Liver (tissue), 9 donors: ENCODE measurements around the gene MSH3. TPM values are rescaled to one million over a fixed set of nuclear protein-coding genes. Genes with fewer than 3 reads are reported as not detected.

Experiments used
- DNase-seq: peaks from one replicate; pipeline ENCODE4 v3.0.0-alpha.2; 2017; ENCODE audit warnings: low spot score
- H3K27ac ChIP-seq, 2 donors: one replicate each; pipeline ENCODE4 v1.7.0; 2013; ENCODE audit warnings: inconsistent platforms in 2 of 2, low read length in 2 of 2, control low read depth in 1 of 2, low read depth in 1 of 2, mild to moderate bottlenecking in 1 of 2
- H3K27me3 ChIP-seq, 4 donors: one replicate each; pipeline versions ENCODE4 v1.6.1 to v1.7.0; 2013; ENCODE audit warnings: low read length in 3 of 4, inconsistent platforms in 1 of 4, mild to moderate bottlenecking in 1 of 4, moderate library complexity in 1 of 4; ENCODE audit not compliant: control insufficient read depth in 4 of 4, insufficient read depth in 4 of 4
- H3K36me3 ChIP-seq, 4 donors: one replicate each; pipeline versions ENCODE4 v1.6.1 to v1.7.0; 2013; ENCODE audit warnings: low read length in 3 of 4, mild to moderate bottlenecking in 3 of 4, low read depth in 1 of 4, moderate library complexity in 1 of 4; ENCODE audit not compliant: control insufficient read depth in 4 of 4, insufficient read depth in 3 of 4
- H3K4me1 ChIP-seq, 4 donors: one replicate each; pipeline versions ENCODE4 v1.6.1 to v1.7.0; 2013; ENCODE audit warnings: low read length in 3 of 4, mild to moderate bottlenecking in 3 of 4, moderate library complexity in 1 of 4; ENCODE audit not compliant: control insufficient read depth in 4 of 4, insufficient read depth in 4 of 4
- H3K4me3 ChIP-seq, 3 donors: one replicate each; pipeline versions ENCODE4 v1.6.1 to v1.7.0; 2013; ENCODE audit warnings: low read length in 3 of 3, control low read depth in 1 of 3, low read depth in 1 of 3, mild to moderate bottlenecking in 1 of 3
- H3K9ac ChIP-seq, 2 donors: one replicate each; pipeline ENCODE4 v1.7.0; 2013; ENCODE audit warnings: low read length in 2 of 2, mild to moderate bottlenecking in 2 of 2, moderate library complexity in 2 of 2, control low read depth in 1 of 2, low read depth in 1 of 2
- H3K9me3 ChIP-seq, 4 donors: one replicate each; pipeline versions ENCODE4 v1.6.1 to v1.7.0; 2013; ENCODE audit warnings: low read length in 3 of 4; ENCODE audit not compliant: control insufficient read depth in 4 of 4
- FOXA1 ChIP-seq: IDR thresholded peaks from 2 replicates; pipeline ENCODE4 v1.6.1; 2016; ENCODE audit warnings: antibody characterized with exemption
- FOXA2 ChIP-seq: IDR thresholded peaks from 2 replicates; pipeline ENCODE4 v1.6.1; 2016; ENCODE audit warnings: antibody characterized with exemption
- HNF4A ChIP-seq, 2 donors: conservative IDR thresholded peaks; 2 replicates each; pipeline ENCODE4 v1.6.1; 2016; ENCODE audit warnings: antibody characterized with exemption in 2 of 2, mild to moderate bottlenecking in 2 of 2
- HNF4G ChIP-seq: IDR thresholded peaks from 2 replicates; pipeline ENCODE4 v1.6.1; 2016; ENCODE audit warnings: antibody characterized with exemption
- JUND ChIP-seq, 2 donors: IDR thresholded peaks; 2 replicates each; pipeline ENCODE4 v1.6.1; 2016; ENCODE audit warnings: antibody characterized with exemption in 2 of 2
- RAD21 ChIP-seq, 2 donors: IDR thresholded peaks; 2 replicates each; pipeline ENCODE4 v1.6.1; 2016; ENCODE audit warnings: antibody characterized with exemption in 2 of 2, mild to moderate bottlenecking in 2 of 2
- RXRA ChIP-seq, 2 donors: IDR thresholded peaks; 2 replicates each; pipeline ENCODE4 v1.6.1; 2017 to 2018; ENCODE audit warnings: antibody characterized with exemption in 2 of 2, mild to moderate bottlenecking in 1 of 2
- SP1 ChIP-seq: IDR thresholded peaks from 2 replicates; pipeline ENCODE4 v1.6.1; 2018; ENCODE audit warnings: antibody characterized with exemption, mild to moderate bottlenecking
- WGBS: extraction: QIAGEN DNeasy Blood & Tissue Kit; methylation state at CpG from one replicate; pipeline ENCODE4 v1.1.7; 2013; 5-methylcytosine and 5-hydroxymethylcytosine counted together
- polyA plus RNA-seq, 2 donors: library from polyadenylated mRNA; stranded (reverse) in 1 of 2; unstranded in 1 of 2; fragments of 200-250 nt in 1 of 2; fragments of >200 nt in 1 of 2; fragmentation: Nextera tagmentation in 1 of 2; extraction: Ambion mirVana in 1 of 2; gene quantifications; one replicate each; pipeline versions ENCODE4 v1.2.1 to v1.2.3, GENCODE V29; 2013 to 2015
- total RNA-seq, 2 donors: library from RNA; depleted of rRNA; stranded (reverse); fragments of >200 nt; gene quantifications; one replicate each; pipeline ENCODE4 v1.2.3, GENCODE V29; 2014
- TF ChIP-seq, protein P1 (sequence below): IDR thresholded peaks from 2 replicates; pipeline ENCODE4 v1.6.1; 2016; ENCODE audit warnings: antibody characterized with exemption, mild to moderate bottlenecking
- TF ChIP-seq, protein P2 (sequence below): fragments of 150-350 bp; IDR thresholded peaks from 2 replicates; pipeline ENCODE4 v1.5.1; 2017; ENCODE audit warnings: improper control_type of control experiment, low read depth, low read length; ENCODE audit not compliant: missing input control
- TF ChIP-seq, protein P3 (sequence below): IDR thresholded peaks from 2 replicates; pipeline ENCODE4 v1.6.1; 2016; ENCODE audit warnings: antibody characterized with exemption
- TF ChIP-seq, protein P4 (sequence below): IDR thresholded peaks from 2 replicates; pipeline ENCODE4 v1.6.1; 2016; ENCODE audit warnings: antibody characterized with exemption
- donor health status: healthy.
- donor health status: healthy.
- donor health status: healthy.
- donor health status: healthy.
- donor health status: healthy.

Gene MSH3
- total and polyA plus RNA-seq, 4 donors = 3.0 to 19.1 (median 7.9) TPM

DNA sequence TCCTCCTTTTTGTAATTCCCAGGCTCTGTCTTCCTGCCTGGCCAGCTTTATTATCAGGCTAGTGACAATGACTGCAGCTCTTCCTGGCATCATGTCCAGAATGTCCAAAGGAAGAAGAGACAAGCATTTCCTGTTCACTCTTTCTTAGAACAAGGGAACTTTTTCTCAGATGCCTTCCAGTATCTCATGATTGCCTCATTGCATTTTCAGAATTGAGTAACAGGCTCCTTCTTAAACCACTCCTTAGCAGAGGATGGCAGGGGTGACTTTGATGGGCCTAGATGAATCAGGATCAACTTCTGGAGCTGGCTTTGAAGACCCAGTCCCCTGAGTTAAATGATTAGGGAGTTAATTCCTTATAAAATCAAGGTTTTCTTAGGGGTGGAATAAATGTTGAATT, 212.8 kb downstream of the MSH3 start:
- no peak overlapping the region for H3K27ac ChIP-seq
- peaks cover 0 to 15% (median 8%) of the 10 kb centered on the region in 4 donors for H3K36me3 ChIP-seq
- TF ChIP-seq, protein P1, sequence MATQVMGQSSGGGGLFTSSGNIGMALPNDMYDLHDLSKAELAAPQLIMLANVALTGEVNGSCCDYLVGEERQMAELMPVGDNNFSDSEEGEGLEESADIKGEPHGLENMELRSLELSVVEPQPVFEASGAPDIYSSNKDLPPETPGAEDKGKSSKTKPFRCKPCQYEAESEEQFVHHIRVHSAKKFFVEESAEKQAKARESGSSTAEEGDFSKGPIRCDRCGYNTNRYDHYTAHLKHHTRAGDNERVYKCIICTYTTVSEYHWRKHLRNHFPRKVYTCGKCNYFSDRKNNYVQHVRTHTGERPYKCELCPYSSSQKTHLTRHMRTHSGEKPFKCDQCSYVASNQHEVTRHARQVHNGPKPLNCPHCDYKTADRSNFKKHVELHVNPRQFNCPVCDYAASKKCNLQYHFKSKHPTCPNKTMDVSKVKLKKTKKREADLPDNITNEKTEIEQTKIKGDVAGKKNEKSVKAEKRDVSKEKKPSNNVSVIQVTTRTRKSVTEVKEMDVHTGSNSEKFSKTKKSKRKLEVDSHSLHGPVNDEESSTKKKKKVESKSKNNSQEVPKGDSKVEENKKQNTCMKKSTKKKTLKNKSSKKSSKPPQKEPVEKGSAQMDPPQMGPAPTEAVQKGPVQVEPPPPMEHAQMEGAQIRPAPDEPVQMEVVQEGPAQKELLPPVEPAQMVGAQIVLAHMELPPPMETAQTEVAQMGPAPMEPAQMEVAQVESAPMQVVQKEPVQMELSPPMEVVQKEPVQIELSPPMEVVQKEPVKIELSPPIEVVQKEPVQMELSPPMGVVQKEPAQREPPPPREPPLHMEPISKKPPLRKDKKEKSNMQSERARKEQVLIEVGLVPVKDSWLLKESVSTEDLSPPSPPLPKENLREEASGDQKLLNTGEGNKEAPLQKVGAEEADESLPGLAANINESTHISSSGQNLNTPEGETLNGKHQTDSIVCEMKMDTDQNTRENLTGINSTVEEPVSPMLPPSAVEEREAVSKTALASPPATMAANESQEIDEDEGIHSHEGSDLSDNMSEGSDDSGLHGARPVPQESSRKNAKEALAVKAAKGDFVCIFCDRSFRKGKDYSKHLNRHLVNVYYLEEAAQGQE = no peak
- TF ChIP-seq, protein P2, sequence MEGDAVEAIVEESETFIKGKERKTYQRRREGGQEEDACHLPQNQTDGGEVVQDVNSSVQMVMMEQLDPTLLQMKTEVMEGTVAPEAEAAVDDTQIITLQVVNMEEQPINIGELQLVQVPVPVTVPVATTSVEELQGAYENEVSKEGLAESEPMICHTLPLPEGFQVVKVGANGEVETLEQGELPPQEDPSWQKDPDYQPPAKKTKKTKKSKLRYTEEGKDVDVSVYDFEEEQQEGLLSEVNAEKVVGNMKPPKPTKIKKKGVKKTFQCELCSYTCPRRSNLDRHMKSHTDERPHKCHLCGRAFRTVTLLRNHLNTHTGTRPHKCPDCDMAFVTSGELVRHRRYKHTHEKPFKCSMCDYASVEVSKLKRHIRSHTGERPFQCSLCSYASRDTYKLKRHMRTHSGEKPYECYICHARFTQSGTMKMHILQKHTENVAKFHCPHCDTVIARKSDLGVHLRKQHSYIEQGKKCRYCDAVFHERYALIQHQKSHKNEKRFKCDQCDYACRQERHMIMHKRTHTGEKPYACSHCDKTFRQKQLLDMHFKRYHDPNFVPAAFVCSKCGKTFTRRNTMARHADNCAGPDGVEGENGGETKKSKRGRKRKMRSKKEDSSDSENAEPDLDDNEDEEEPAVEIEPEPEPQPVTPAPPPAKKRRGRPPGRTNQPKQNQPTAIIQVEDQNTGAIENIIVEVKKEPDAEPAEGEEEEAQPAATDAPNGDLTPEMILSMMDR = no peak
- TF ChIP-seq, protein P3, sequence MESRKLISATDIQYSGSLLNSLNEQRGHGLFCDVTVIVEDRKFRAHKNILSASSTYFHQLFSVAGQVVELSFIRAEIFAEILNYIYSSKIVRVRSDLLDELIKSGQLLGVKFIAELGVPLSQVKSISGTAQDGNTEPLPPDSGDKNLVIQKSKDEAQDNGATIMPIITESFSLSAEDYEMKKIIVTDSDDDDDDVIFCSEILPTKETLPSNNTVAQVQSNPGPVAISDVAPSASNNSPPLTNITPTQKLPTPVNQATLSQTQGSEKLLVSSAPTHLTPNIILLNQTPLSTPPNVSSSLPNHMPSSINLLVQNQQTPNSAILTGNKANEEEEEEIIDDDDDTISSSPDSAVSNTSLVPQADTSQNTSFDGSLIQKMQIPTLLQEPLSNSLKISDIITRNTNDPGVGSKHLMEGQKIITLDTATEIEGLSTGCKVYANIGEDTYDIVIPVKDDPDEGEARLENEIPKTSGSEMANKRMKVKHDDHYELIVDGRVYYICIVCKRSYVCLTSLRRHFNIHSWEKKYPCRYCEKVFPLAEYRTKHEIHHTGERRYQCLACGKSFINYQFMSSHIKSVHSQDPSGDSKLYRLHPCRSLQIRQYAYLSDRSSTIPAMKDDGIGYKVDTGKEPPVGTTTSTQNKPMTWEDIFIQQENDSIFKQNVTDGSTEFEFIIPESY = no peak
- TF ChIP-seq HNF4G (no peak), RXRA (IDR thresholded peaks at IDR 0.05) (no peak), HNF4A (conservative IDR thresholded peaks at IDR 0.05) (no peak), JUND (IDR thresholded peaks at IDR 0.05) (no peak), FOXA1 (no peak), SP1 (no peak), FOXA2 (no peak)
- TF ChIP-seq, protein P4, sequence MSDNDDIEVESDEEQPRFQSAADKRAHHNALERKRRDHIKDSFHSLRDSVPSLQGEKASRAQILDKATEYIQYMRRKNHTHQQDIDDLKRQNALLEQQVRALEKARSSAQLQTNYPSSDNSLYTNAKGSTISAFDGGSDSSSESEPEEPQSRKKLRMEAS = no peak
- H3K4me3 ChIP-seq = no peak overlapping the region
- H3K9me3 ChIP-seq = no peaks in the 10 kb centered on the region
- H3K4me1 ChIP-seq = no peaks in the 10 kb centered on the region
- no peak for DNase-seq
- H3K27me3 ChIP-seq = no peaks in the 10 kb centered on the region
- H3K9ac ChIP-seq = no peak overlapping the region

DNA sequence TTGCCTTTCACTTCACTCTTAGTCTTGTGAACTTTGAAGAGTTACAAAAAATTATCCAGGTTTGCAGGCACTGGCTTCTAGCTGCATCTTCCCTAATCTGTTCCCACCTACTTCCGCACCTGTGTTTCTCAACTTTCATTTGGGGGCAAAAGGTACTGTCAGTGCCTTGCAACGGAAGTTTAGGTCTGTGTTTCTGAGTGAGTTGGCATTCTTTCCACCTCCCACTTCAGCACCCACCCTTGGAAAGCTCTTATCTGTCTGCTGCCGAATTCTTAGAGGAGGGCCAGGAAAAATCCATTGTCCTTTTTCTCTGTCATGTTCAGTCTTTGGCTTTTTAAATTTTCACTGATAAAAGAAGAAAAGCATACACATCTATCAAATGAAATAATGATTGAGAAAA, 216.0 kb downstream of the MSH3 start:
- Histone ChIP-seq H3K36me3 (peaks cover 0 to 22% (median 11%) of the 10 kb centered on the region in 4 donors), H3K9me3 (no peaks in the 10 kb centered on the region), H3K4me3 (no peak overlapping the region), H3K27ac (no peak overlapping the region), H3K4me1 (peaks cover 0 to 2% (median under 1%) of the 10 kb centered on the region in 4 donors), H3K27me3 (no peaks in the 10 kb centered on the region), H3K9ac (no peak overlapping the region)
- TF ChIP-seq, protein P3 = no peak
- TF ChIP-seq RAD21 (IDR thresholded peaks at IDR 0.05) (no peak), SP1 (no peak)
- TF ChIP-seq, protein P4 = no peak
- WGBS = 89% methylated on average over 3 of the region's 3 CpGs
- DNase-seq = no peak
